ENCODE data around the gene ADCK1.

The ADCK1 gene

DNA sequence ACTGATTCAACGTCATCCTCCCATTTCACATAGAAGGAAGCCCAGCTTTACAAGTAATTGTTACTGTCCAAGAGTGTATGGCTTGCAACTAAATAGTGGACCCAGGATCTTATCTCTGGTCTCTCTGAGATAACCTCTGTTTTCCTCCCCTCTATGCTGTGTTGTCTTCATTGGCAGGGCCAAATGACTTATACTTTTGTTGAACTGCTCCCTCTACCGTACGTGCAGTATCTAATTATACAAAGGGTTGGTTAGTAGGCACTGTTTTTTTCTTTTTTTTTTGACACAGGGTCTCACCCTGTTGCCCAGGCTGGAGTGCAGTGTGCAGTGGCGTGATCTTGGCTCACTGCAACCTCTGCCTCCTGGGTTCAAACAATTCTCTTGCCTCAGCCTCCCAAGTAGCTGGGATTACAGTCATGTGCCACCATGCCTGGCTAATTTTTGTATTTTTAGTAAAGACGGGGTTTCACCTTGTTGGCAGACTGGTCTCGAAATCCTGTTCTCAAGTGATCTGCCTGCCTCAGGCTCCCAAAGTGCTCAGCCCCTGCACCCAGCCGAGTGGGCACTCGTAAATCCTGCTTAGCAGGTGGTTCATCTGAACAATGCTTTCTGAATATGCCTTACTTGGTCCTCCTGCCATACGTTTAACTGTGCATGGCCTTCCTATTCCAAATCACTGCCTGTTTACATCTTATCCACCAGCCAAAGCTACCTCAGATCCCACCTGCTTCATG, 162.1 kb downstream of the ADCK1 start:
- DNase-seq: no peak

- DNase-seq: no peak
Measured at GRCh38 chr14:77962731-77963520, 163.0 kb downstream of the ADCK1 start.

- no peak for DNase-seq
Measured at GRCh38 chr14:77964586-77964985, 164.7 kb downstream of the ADCK1 start.

DNA sequence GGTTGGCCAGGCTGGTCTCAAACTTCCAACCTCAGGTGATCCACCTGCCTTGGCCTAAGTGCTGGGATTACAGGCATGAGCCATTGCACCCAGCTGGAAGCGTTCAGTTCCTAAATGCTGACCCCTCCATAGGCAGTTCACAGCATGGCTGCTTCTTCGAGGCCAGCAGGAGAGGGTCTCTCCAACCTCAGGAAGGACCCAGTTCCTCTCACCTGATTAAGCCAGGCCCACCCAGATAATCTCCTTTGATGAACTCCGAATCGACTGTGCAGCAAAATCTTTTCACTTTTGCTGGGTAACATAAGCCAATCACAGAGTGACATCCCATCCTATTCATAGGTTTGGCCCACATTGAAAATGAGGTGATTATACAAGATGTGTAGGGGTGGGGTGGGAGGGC, 165.1 kb downstream of the ADCK1 start:
- no peak for DNase-seq

DNA sequence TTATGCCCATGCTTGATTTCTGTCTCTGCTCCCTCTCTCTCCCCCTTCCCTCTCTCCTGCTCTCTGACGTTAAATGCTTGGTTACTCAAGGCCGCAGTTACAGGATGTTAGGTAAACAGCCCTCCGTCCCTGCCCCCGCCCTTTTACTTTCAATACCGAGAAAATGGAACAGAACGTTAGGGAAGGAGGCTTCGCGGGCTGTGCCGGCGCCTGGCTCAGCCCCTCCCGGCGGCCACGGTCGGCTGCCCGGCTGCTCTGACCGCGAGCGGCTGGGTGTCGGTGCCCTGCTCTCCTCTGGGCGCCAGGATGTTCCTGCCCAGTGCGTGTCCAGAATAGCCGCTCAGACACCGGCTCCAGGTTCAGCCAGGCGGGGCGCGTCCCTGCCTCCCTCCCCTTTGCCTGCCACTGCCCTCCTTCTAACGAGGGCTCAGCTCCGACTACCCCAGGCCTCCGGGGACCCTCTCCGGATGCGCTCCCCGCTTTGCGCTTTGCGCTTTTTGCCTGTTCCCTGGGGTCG, 166.1 kb downstream of the ADCK1 start:
- no peak for DNase-seq

DNA sequence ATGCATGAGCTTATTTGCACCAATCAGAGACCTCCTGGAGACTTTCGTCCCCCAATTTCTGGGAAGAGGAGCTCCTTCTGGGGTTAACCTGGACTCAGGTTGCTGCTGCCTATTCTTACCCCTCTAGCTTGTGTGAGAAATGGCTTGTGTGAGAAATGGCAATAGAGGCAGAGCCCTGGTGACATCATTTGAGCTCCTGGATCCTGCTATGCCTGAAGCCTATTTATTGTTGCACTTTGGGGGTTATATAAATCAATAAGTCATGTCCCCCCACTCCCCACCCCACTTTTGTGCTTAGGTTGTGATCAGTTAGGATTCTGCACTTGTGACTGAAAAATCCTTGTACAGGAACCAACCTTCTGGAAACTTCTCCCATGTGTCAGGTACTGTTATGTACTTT, 167.2 kb downstream of the ADCK1 start:
- DNase-seq: no peak

DNA sequence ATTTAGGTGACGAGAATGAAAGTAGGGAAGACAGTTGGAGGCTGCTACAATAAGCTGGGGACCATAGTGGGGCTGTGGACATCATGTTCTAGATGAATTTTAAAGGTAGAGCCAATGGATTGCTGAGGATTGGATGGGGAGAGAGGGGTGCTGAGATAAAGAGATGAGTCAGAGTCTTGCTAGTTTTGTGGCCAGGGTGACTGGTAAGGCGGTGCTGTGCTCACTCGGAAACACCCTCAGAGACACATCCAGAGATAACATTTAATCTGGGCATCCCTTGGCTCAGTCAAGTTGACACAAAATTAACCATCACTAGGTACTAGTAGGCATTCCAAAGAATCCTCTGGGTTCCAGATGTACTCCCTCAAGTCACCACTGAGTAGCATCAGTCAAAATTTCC, 170.7 kb downstream of the ADCK1 start:
- no peak for DNase-seq

DNA sequence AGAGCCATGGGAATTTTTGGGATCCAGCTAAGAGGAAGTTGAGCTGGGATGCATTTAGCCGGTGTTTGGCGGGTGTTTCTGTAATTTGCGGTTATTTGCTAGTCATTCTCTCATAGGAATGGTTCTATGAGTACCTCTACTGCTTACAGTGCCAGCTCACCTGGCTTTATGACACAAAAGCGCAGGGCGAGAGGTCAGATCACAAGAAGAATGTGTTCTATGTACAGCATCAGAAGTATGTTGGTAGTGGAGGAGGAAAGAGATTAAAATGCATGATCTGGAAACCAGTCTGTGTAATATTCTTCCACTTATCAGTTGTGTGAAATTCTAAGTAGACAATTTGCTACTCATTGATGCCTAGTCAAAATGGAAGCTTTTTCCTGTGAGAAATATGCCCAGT, 173.3 kb downstream of the ADCK1 start:
- no peak for DNase-seq

DNA sequence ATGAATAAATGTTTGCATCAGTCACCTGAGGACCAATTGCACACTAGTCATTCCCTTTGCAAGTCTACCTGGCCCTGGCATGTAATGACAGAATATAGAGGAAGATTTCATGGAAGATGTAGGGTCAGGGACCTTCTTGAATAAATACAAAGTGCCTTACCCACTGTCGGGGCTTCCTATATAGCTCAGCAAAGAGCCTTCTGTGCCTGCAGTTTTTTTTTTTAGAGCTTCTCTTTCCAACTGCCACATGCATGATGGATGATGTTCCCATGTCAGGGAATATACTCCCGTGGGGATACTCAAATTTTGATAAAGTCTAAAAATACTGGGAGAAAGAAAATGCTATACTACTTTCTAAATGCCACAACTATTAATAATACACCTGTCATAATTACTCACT, 176.7 kb downstream of the ADCK1 start:
- DNase-seq: no peak

DNA sequence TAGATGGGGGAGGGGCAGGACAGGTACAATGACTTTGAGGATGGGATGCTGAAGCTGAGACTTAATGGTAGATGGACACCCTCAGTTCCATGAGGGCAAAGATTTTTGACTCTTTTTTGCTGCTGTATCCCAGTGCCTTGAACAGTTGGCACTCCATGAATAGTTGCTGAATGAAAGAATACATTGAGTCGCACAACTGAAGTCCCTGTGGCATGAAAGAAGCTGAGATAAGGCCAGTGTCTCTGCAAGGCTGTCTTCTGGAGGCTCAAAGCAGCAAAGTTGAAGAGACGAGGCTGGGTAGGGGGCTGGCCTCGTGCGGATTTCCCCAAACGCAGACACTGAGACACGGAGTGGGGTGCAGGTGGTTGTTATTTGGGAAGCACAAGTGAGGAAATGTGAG, 179.3 kb downstream of the ADCK1 start:
- DNase-seq: no peak

- no peak for DNase-seq
Measured at GRCh38 chr14:77979666-77980351, 179.9 kb downstream of the ADCK1 start.

DNA sequence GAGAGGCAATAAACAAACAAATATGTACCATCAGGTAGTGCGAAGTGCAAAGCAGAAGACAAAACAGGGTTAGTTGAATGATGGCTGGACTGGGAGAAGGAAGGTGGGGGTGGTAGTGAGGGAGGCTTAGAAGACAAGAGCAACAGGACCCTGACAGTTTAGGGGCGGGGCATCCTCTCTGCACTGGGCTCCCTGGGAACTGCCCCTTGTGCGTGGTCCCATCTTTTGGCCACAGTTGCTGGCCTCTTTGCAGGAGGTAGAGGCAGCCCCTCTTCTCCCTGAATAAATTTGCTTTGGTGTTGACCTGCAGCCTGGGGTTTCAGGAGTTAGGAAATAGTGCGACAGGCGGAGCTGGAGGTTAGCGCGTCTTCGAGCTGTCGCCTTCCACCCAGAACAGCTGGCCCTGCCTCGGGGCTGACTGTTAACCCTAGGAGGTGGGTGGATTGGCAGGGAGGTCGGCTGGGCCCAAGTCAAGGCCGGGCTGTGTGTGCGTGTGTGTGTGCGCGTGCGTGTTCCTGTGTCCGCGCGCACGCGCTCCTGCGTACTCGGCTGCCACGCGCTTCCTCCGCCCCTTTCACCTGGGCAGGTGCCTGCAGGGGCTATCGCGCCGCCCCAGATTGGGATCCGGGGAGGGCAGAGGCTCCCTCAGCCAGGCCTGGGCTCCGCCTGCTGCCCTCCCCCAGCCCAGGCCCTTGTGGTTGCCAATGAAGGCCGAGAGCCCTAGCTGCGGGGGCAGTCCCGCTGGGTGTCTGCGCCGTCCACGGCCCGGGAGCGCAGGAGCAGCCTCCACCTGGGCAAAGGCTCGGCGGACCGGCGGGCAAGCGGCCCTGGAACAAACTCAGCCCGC, 180.8 kb downstream of the ADCK1 start:
- DNase-seq: no peak

Measured in CD4-positive, alpha-beta T cell treated with Interleukin-21 for 1 hour (primary cell).